ENCODE data around the gene MZT2B.
"Not testable (repeated sequence)": the region's sequence is repeated elsewhere in the genome, so short reads cannot be mapped to it uniquely, and the experiment has no call there.

The MZT2B gene

GRCh38 chr2:130180404-130181324 lies 1.4 kb upstream of the MZT2B start:
- DNase-seq (ENCODE audit: low read depth) = not testable (repeated sequence)

GRCh38 chr2:130181325-130181879 lies 660 bp upstream of the MZT2B start, which contains the start of gene SMPD4:
Gene SMPD4, minus strand, starts transcription at chr2:130181602. Its CDS starts 5,010 bp downstream, at chr2:130176592.
- peak; percentile 97 for DNase-seq (ENCODE audit: low read depth)

GRCh38 chr2:130182826-130183511 lies 907 bp downstream of the MZT2B start:
- DNase-seq (ENCODE audit: low read depth) = not testable (repeated sequence)

- no peak for DNase-seq (ENCODE audit: low read depth)
Measured at GRCh38 chr2:130183512-130184373, 1.7 kb downstream of the MZT2B start.

- no peak for DNase-seq (ENCODE audit: low read depth)
Measured at GRCh38 chr2:130185436-130185835, 3.4 kb downstream of the MZT2B start.

GRCh38 chr2:130185896-130186295 lies 3.8 kb downstream of the MZT2B start:
- DNase-seq (ENCODE audit: low read depth) = no peak

GRCh38 chr2:130186391-130186790 lies 4.3 kb downstream of the MZT2B start:
- DNase-seq (ENCODE audit: low read depth) = no peak

- no peak for DNase-seq (ENCODE audit: low read depth)
Measured at GRCh38 chr2:130187268-130187667, 5.2 kb downstream of the MZT2B start.

GRCh38 chr2:130187859-130188792 lies 6.1 kb downstream of the MZT2B start:
- DNase-seq (ENCODE audit: low read depth) = not testable (repeated sequence)

GRCh38 chr2:130188958-130189357 lies 6.9 kb downstream of the MZT2B start:
- not testable (repeated sequence) for DNase-seq (ENCODE audit: low read depth)

- no peak for DNase-seq (ENCODE audit: low read depth)
Measured at GRCh38 chr2:130190237-130190636, 8.2 kb downstream of the MZT2B start.

GRCh38 chr2:130191319-130191718 lies 9.3 kb downstream of the MZT2B start:
- not testable (repeated sequence) for DNase-seq (ENCODE audit: low read depth)

- not testable (repeated sequence) for DNase-seq (ENCODE audit: low read depth)
Measured at GRCh38 chr2:130192451-130192850, 10.4 kb downstream of the MZT2B start.

GRCh38 chr2:130193824-130194223 lies 11.8 kb downstream of the MZT2B start:
- not testable (repeated sequence) for DNase-seq (ENCODE audit: low read depth)

- DNase-seq (ENCODE audit: low read depth) = not testable (repeated sequence)
Measured at GRCh38 chr2:130195089-130195635, 13.1 kb downstream of the MZT2B start.

- DNase-seq (ENCODE audit: low read depth) = not testable (repeated sequence)
Measured at GRCh38 chr2:130196052-130196451, 14.0 kb downstream of the MZT2B start.

- no peak for DNase-seq (ENCODE audit: low read depth)
Measured at GRCh38 chr2:130198343-130198742, 16.3 kb downstream of the MZT2B start, which contains the start of gene TUBA3E. Gene TUBA3E, minus strand, starts transcription at chr2:130198439. Its CDS starts 79 bp downstream, at chr2:130198360.

GRCh38 chr2:130202518-130202917 lies 20.5 kb downstream of the MZT2B start:
- DNase-seq (ENCODE audit: low read depth) = not testable (repeated sequence)

- not testable (repeated sequence) for DNase-seq (ENCODE audit: low read depth)
Measured at GRCh38 chr2:130203150-130203549, 21.1 kb downstream of the MZT2B start.

GRCh38 chr2:130207051-130207450 lies 25.0 kb downstream of the MZT2B start:
- not testable (repeated sequence) for DNase-seq (ENCODE audit: low read depth)
